Thyroid gland (tissue), 4 donors: ENCODE data around the gene DUSP28.

Experiments used
- CTCF ChIP-seq, 6 experiments: fragments of 200-600 bp in 3 of 6; fragments of 450-650 bp in 3 of 6; sonication (generic) in 3 of 6; IDR thresholded peaks; one replicate each; pipeline ENCODE4 v1.5.1; 2016 to 2019; ENCODE audit warnings: antibody characterized with exemption in 6 of 6, mild to moderate bottlenecking in 2 of 6, inconsistent platforms in 1 of 6, moderate library complexity in 1 of 6
- POLR2A ChIP-seq, 2 donors: fragments of 450-650 bp; IDR thresholded peaks; one replicate each; pipeline ENCODE4 v1.6.1; 2017; ENCODE audit warnings: antibody characterized with exemption in 2 of 2, mild to moderate bottlenecking in 2 of 2, moderate library complexity in 1 of 2

DNA sequence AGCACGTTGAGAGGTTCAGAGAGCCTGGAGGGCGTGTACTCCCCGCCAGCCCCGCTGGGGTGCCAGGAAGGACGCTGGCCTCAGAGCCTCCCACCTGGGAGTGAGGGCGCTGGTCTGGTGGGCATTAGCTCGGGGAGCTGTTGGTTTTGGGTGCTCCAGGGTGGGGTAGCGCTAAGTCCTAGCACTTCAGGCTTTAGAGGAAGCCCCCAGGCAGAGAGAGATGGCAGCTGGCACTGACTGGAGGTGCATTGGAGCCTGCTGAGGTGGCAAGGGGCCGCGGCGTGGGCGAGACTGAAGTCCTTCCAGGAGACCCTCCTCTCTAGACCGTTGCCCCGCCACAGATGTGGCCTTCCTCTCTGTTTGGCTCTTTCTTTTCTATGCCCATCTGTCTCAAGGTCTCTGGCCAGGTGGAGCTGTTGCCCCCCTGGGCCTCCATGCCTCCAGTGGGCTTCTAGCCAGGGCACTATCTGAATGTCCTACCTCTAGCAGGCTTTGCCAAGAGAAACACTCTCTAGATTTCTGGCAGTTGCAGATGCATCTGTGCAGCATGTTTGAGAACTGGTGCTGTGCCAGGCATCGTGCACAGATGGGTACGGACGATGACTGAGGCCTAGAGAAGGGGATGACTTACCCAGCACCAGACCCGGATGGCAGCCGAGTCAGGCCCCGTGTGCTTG lies 33.0 kb downstream of the DUSP28 start:
- TF ChIP-seq CTCF (IDR thresholded peaks at IDR 0.05) (no peak), POLR2A (IDR thresholded peaks at IDR 0.05) (no peak)
